ENCODE data around the gene TCEAL7.
"Not testable (repeated sequence)": the region's sequence is repeated elsewhere in the genome, so short reads cannot be mapped to it uniquely, and the experiment has no call there.

TCEAL7 gene

GRCh38 chrX:103357871-103358270 is 27.8 kb downstream of the TCEAL7 start:
- Mint-ChIP-seq H3K4me1 (ENCODE audit: low read depth) (peaks cover 8% of the 10 kb centered on the region), H3K36me3 (no peaks in the 10 kb centered on the region), H3K9me3 (ENCODE audit: low read depth) (no peaks in the 10 kb centered on the region), H3K4me3 (peak overlapping the region; percentile 58), H3K27ac (no peak overlapping the region), H3K27me3 (peaks cover 2% of the 10 kb centered on the region)

- not testable (repeated sequence) for H3K27me3 Mint-ChIP-seq; H3K4me3 Mint-ChIP-seq; H3K36me3 Mint-ChIP-seq; H3K9me3 Mint-ChIP-seq (ENCODE audit: low read depth); H3K27ac Mint-ChIP-seq; H3K4me1 Mint-ChIP-seq (ENCODE audit: low read depth)
Measured at GRCh38 chrX:103359605-103360004, 29.6 kb downstream of the TCEAL7 start.

GRCh38 chrX:103360092-103360491 is 30.1 kb downstream of the TCEAL7 start:
- H3K9me3 Mint-ChIP-seq (ENCODE audit: low read depth): no peaks in the 10 kb centered on the region
- H3K27ac Mint-ChIP-seq: no peak overlapping the region
- H3K4me1 Mint-ChIP-seq (ENCODE audit: low read depth): peaks cover 8% of the 10 kb centered on the region
- no peaks in the 10 kb centered on the region for H3K27me3 Mint-ChIP-seq
- H3K36me3 Mint-ChIP-seq: no peaks in the 10 kb centered on the region
- H3K4me3 Mint-ChIP-seq: no peak overlapping the region

- no peaks in the 10 kb centered on the region for H3K9me3 Mint-ChIP-seq (ENCODE audit: low read depth)
- H3K4me1 Mint-ChIP-seq (ENCODE audit: low read depth): peaks cover 5% of the 10 kb centered on the region
- no peaks in the 10 kb centered on the region for H3K36me3 Mint-ChIP-seq
- no peak overlapping the region for H3K4me3 Mint-ChIP-seq
- H3K27me3 Mint-ChIP-seq: no peaks in the 10 kb centered on the region
- no peak overlapping the region for H3K27ac Mint-ChIP-seq
Measured at GRCh38 chrX:103360916-103361315, 30.9 kb downstream of the TCEAL7 start.

GRCh38 chrX:103361798-103362197 is 31.8 kb downstream of the TCEAL7 start:
- Mint-ChIP-seq H3K4me3 (no peak overlapping the region), H3K4me1 (ENCODE audit: low read depth) (peaks cover 3% of the 10 kb centered on the region), H3K27me3 (no peaks in the 10 kb centered on the region), H3K27ac (no peak overlapping the region), H3K9me3 (ENCODE audit: low read depth) (no peaks in the 10 kb centered on the region), H3K36me3 (no peaks in the 10 kb centered on the region)

- H3K4me1 Mint-ChIP-seq (ENCODE audit: low read depth): peaks cover 1% of the 10 kb centered on the region
- no peak overlapping the region for H3K4me3 Mint-ChIP-seq
- H3K9me3 Mint-ChIP-seq (ENCODE audit: low read depth): no peaks in the 10 kb centered on the region
- H3K36me3 Mint-ChIP-seq: no peaks in the 10 kb centered on the region
- no peaks in the 10 kb centered on the region for H3K27me3 Mint-ChIP-seq
- no peak overlapping the region for H3K27ac Mint-ChIP-seq
Measured at GRCh38 chrX:103362474-103362873, 32.4 kb downstream of the TCEAL7 start.

GRCh38 chrX:103363046-103363445 is 33.0 kb downstream of the TCEAL7 start:
- H3K36me3 Mint-ChIP-seq: no peaks in the 10 kb centered on the region
- H3K4me1 Mint-ChIP-seq (ENCODE audit: low read depth): no peaks in the 10 kb centered on the region
- H3K4me3 Mint-ChIP-seq: no peak overlapping the region
- H3K9me3 Mint-ChIP-seq (ENCODE audit: low read depth): no peaks in the 10 kb centered on the region
- H3K27me3 Mint-ChIP-seq: no peaks in the 10 kb centered on the region
- no peak overlapping the region for H3K27ac Mint-ChIP-seq

- Mint-ChIP-seq H3K4me1 (ENCODE audit: low read depth) (no peaks in the 10 kb centered on the region), H3K4me3 (no peak overlapping the region)
Measured at GRCh38 chrX:103367502-103367901, 37.5 kb downstream of the TCEAL7 start.

GRCh38 chrX:103369479-103369878 is 39.4 kb downstream of the TCEAL7 start:
- Mint-ChIP-seq H3K9me3 (ENCODE audit: low read depth) (no peaks in the 10 kb centered on the region), H3K36me3 (no peaks in the 10 kb centered on the region), H3K27me3 (no peaks in the 10 kb centered on the region)

More at GRCh38 chrX:103367502-103367901, 37.5 kb downstream of the TCEAL7 start:
- H3K27ac Mint-ChIP-seq: no peak overlapping the region
- H3K9me3 Mint-ChIP-seq (ENCODE audit: low read depth): no peaks in the 10 kb centered on the region
- no peaks in the 10 kb centered on the region for H3K36me3 Mint-ChIP-seq
- no peaks in the 10 kb centered on the region for H3K27me3 Mint-ChIP-seq

GRCh38 chrX:103372886-103373285 is 42.8 kb downstream of the TCEAL7 start:
- Mint-ChIP-seq H3K27me3 (no peaks in the 10 kb centered on the region), H3K36me3 (no peaks in the 10 kb centered on the region), H3K4me3 (no peak overlapping the region)

More at GRCh38 chrX:103369479-103369878, 39.4 kb downstream of the TCEAL7 start:
- no peaks in the 10 kb centered on the region for H3K4me1 Mint-ChIP-seq (ENCODE audit: low read depth)
- no peak overlapping the region for H3K4me3 Mint-ChIP-seq
- no peak overlapping the region for H3K27ac Mint-ChIP-seq

GRCh38 chrX:103373581-103373980 is 43.5 kb downstream of the TCEAL7 start:
- Mint-ChIP-seq H3K4me1 (ENCODE audit: low read depth) (peaks cover 7% of the 10 kb centered on the region), H3K27ac (no peak overlapping the region), H3K36me3 (no peaks in the 10 kb centered on the region), H3K9me3 (ENCODE audit: low read depth) (no peaks in the 10 kb centered on the region), H3K27me3 (no peaks in the 10 kb centered on the region), H3K4me3 (no peak overlapping the region)

More at GRCh38 chrX:103372886-103373285, 42.8 kb downstream of the TCEAL7 start:
- Mint-ChIP-seq H3K9me3 (ENCODE audit: low read depth) (no peaks in the 10 kb centered on the region), H3K27ac (no peak overlapping the region), H3K4me1 (ENCODE audit: low read depth) (peaks cover 7% of the 10 kb centered on the region)

- no peaks in the 10 kb centered on the region for H3K27me3 Mint-ChIP-seq
- peak within 1 kb of the TSS; percentile 85 for H3K4me3 Mint-ChIP-seq
- H3K27ac Mint-ChIP-seq: no peak within 1 kb of the TSS
- peaks cover 7% of the 10 kb centered on the region for H3K4me1 Mint-ChIP-seq (ENCODE audit: low read depth)
- H3K9me3 Mint-ChIP-seq (ENCODE audit: low read depth): no peaks in the 10 kb centered on the region
- H3K36me3 Mint-ChIP-seq: no peaks in the 10 kb centered on the region
Measured at GRCh38 chrX:103376118-103376978, 46.3 kb downstream of the TCEAL7 start, which contains the start of gene BEX3. Gene BEX3 (plus strand): TSS chrX:103376538. CDS start chrX:103377522, 984 bp downstream.

- H3K36me3 Mint-ChIP-seq: no peaks in the 10 kb centered on the region
- no peaks in the 10 kb centered on the region for H3K9me3 Mint-ChIP-seq (ENCODE audit: low read depth)
- peak overlapping the region; percentile 80 for H3K4me3 Mint-ChIP-seq
- peaks cover 7% of the 10 kb centered on the region for H3K4me1 Mint-ChIP-seq (ENCODE audit: low read depth)
- no peak overlapping the region for H3K27ac Mint-ChIP-seq
- H3K27me3 Mint-ChIP-seq: no peaks in the 10 kb centered on the region
Measured at GRCh38 chrX:103376979-103377324, 46.9 kb downstream of the TCEAL7 start.

- Mint-ChIP-seq H3K4me1 (ENCODE audit: low read depth) (peaks cover 7% of the 10 kb centered on the region), H3K9me3 (ENCODE audit: low read depth) (no peaks in the 10 kb centered on the region), H3K36me3 (no peaks in the 10 kb centered on the region), H3K4me3 (no peak overlapping the region), H3K27me3 (no peaks in the 10 kb centered on the region), H3K27ac (no peak overlapping the region)
Measured at GRCh38 chrX:103378990-103379389, 49.0 kb downstream of the TCEAL7 start.
